ENCODE data around the gene AVPI1. TPM values are rescaled to one million over a fixed set of nuclear protein-coding genes. Genes with fewer than 3 reads are reported as not detected.

The AVPI1 gene
- total and polyA plus RNA-seq, 2 of the 13 experiments (the other 11 are each of a cell fraction or from before 2014, with no cell fraction given): 39.8 to 61.2 TPM

DNA sequence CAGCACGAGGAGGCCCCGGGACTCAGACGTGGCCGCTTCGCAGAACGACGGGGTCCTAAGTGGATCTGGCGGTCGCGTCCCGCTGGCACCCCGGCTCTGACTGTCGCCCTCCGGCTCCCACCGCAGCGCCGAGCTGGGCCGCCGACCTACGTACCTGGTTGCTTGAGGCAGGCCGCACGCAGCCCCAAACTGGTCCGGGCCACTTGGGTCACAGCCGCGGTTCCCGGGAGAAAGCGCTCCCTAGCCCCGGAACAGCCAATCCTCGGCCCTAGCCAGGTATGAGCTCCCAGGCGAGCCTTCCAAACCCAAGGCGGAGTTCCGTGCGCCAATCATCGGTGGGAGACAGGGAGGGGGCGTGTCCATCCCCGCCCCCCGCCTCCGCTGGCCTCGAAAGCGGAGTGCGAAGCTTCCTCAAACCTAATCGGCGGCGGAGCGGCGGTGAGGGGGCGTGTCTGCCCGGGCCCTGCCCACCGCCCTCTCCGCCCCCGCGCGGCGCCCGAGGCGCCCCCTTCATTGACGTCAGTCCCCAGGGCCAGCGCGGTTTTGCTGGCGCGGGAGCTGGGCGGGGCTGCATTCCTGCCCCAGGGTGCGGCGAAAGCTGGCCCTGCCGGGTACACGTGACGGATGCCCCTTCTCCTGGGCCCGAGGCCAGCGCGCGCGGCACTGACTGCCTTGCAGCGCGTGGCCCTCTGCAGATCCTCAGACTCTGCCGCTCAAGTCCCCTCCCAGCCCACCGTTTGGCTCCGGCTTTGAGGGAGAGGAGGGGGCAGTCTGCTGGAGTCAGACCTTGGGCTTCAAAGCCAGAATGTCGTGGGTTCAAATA, at the start of gene AVPI1 (continued):
- TF ChIP-seq MXD3 (CRISPR knock-in tag; IDR thresholded peaks at IDR 0.05) (peak; percentile 96), ATF3 (CRISPR knock-in tag; IDR thresholded peaks at IDR 0.05) (peak; percentile 68; the same call in 1 of the 2 replicates), FOXK2 (IDR thresholded peaks at IDR 0.05) (no peak), ZNF678 (CRISPR knock-in tag; IDR thresholded peaks at IDR 0.05) (no peak), ZNF839 (CRISPR knock-in tag; IDR thresholded peaks at IDR 0.05; ENCODE audit: borderline replicate concordance) (no peak), ZNF280B (CRISPR knock-in tag; IDR thresholded peaks at IDR 0.05; ENCODE audit: borderline replicate concordance) (peak; percentile 74), MAFF (IDR thresholded peaks at IDR 0.05; ENCODE audit: low read depth, low read length) (no peak), HCFC1 (IDR thresholded peaks at IDR 0.05; ENCODE audit: low read depth, low read length) (no peak), ZNF816 (CRISPR knock-in tag; IDR thresholded peaks at IDR 0.05; ENCODE audit: borderline replicate concordance) (no peak), ZNF569 (CRISPR knock-in tag; IDR thresholded peaks at IDR 0.05; ENCODE audit: borderline replicate concordance) (no peak), MIXL1 (CRISPR knock-in tag; IDR thresholded peaks at IDR 0.05) (peak; percentile 38; the same call in 1 of the 2 replicates), YEATS4 (CRISPR knock-in tag; IDR thresholded peaks at IDR 0.05; ENCODE audit: borderline replicate concordance) (peak; percentile 97), GZF1 (CRISPR knock-in tag; IDR thresholded peaks at IDR 0.05) (no peak), CENPX (CRISPR knock-in tag; IDR thresholded peaks at IDR 0.05) (no peak), ZNF772 (CRISPR knock-in tag; IDR thresholded peaks at IDR 0.05) (peak; percentile 9; the same call in 1 of the 2 replicates), ZNF251 (CRISPR knock-in tag; IDR thresholded peaks at IDR 0.05) (0 out of 2 replicates have a peak, but pooled peaks have one; percentile 52), ZNF431 (CRISPR knock-in tag; IDR thresholded peaks at IDR 0.05; ENCODE audit: borderline replicate concordance, low read depth) (0 out of 2 replicates have a peak, but pooled peaks have one; percentile 68), DMAP1 (CRISPR knock-in tag; IDR thresholded peaks at IDR 0.05) (peak; percentile 87; the same call in 1 of the 2 replicates), TCF7 (IDR thresholded peaks at IDR 0.05; ENCODE audit: low read depth) (peak; percentile 63), GTF3A (CRISPR knock-in tag; conservative IDR thresholded peaks at IDR 0.05) (0 out of 2 replicates have a peak, but pooled peaks have one; percentile 35), FOXA1 (IDR thresholded peaks at IDR 0.05) (no peak), FOXA1 (CRISPR knock-in tag; IDR thresholded peaks at IDR 0.05) (no peak), ZNF629 (CRISPR knock-in tag; conservative IDR thresholded peaks at IDR 0.05) (no peak; the same call in none of the 2 replicates), ZBTB10 (CRISPR knock-in tag; IDR thresholded peaks at IDR 0.05; ENCODE audit: borderline replicate concordance) (0 out of 2 replicates have a peak, but pooled peaks have one; percentile 22), MTA3 (CRISPR knock-in tag; IDR thresholded peaks at IDR 0.05) (no peak)
- TF ChIP-seq, protein P1, sequence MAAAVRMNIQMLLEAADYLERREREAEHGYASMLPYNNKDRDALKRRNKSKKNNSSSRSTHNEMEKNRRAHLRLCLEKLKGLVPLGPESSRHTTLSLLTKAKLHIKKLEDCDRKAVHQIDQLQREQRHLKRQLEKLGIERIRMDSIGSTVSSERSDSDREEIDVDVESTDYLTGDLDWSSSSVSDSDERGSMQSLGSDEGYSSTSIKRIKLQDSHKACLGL (CRISPR knock-in tag; IDR thresholded peaks at IDR 0.05): peak; percentile 88

Data from HepG2 (cell line).